DMS 273 (cell line): ENCODE measurements around the gene VASP.
A peak's percentile ranks its signal among the peaks of the same experiment; 100 is the strongest.
"Not testable (repeated sequence)": the region's sequence is repeated elsewhere in the genome, so short reads cannot be mapped to it uniquely, and the experiment has no call there.

ENCODE experiments used
- DNase-seq: peaks from one replicate; lab custom pipeline; 2025; ENCODE audit not compliant: unreplicated experiment; lab: John Stamatoyannopoulos, UW

Gene VASP

DNA sequence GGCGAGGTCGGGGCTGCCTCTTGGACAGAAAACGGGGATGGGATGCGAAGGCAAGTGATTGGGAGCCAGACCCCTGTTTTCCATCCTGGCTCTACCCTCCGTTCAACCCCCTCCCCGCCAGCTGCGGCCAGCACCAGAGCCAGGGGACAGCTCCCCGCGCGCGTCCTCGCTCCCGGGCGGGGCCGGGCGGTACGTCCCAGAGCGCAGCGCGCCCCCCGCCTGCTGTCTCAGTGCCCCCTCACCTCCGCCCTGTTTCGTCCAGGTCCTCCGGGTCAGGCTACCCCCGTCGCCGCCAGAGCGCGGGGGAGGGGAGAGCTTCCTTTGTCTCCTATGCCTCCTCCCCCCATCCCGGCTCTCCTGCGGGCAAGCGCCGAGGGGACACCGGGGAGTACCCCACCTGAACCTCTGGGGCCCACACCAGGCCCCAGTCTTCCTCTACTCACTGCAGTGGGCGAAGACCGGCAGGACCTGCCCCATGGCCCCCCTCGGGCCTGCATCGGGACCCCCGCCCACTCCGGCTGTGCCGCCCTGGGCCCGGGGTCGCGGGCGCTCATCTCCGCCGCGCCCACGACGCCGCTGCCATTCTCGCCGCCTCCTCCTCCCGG is 10.8 kb upstream of the VASP start:
- DNase-seq, result peak; percentile 62

- DNase-seq, result no peak
These were observed 9.5 kb upstream of the VASP start for GRCh38 chr19:45497791-45498190.

DNA sequence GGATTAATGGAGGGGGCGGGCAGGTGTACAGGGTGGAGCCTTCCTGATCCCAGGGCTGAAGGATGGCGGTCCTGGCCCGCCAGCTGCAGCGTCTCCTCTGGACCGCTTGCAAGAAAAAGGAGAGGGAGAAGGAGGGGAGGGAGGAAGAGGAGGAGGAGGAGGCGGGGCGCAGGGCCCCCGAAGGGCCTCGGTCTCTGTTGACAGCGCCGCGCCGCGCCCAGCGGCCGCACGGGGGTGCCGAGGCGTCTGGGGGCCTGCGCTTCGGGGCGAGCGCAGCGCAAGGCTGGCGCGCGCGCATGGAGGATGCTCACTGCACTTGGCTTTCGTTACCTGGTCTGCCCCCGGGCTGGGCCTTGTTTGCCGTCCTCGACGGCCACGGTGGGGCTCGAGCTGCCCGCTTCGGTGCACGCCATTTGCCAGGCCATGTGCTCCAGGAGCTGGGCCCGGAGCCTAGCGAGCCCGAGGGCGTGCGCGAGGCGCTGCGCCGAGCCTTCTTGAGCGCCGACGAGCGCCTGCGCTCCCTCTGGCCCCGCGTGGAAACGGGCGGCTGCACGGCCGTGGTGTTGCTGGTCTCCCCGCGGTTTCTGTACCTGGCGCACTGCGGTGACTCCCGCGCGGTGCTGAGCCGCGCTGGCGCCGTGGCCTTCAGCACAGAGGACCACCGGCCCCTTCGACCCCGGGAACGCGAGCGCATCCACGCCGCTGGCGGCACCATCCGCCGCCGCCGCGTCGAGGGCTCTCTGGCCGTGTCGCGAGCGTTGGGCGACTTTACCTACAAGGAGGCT is 8.7 kb upstream of the VASP start, which contains the start of gene PPM1N:
Gene PPM1N, plus strand, starts transcription at position 33 of the 785 bp plus-strand sequence. Its CDS starts 30 bp downstream, at position 63.
- peak; percentile 84 for DNase-seq

GRCh38 chr19:45499196-45500180 is 7.8 kb upstream of the VASP start:
- DNase-seq, result peak; percentile 72

GRCh38 chr19:45500918-45501729 is 6.2 kb upstream of the VASP start:
- no peak for DNase-seq

- no peak for DNase-seq
These were observed 5.6 kb upstream of the VASP start for GRCh38 chr19:45501730-45502014.

- DNase-seq, result no peak
These were observed 5.2 kb upstream of the VASP start for GRCh38 chr19:45502111-45502510.

DNA sequence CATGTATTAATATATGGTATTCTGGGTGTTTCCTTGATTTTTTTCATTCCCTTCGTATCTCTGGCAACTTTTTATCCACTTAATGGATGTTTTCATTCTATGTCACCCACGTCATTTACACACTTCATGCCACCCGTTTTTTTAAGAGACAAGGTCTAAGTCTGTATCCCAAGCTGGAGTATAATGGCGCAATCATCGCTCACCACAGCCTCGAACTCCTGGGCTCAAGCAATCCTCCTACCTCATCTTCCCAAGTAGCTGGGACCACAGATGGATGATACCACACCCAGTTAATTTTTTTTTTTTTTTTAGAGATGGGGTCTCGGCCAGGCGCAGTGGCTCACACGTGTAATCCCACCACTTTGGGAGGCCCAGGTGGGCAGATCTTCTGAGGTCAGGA is 3.4 kb upstream of the VASP start:
- DNase-seq, result no peak

- DNase-seq, result no peak
These were observed 1.9 kb upstream of the VASP start for GRCh38 chr19:45505151-45505995.

DNA sequence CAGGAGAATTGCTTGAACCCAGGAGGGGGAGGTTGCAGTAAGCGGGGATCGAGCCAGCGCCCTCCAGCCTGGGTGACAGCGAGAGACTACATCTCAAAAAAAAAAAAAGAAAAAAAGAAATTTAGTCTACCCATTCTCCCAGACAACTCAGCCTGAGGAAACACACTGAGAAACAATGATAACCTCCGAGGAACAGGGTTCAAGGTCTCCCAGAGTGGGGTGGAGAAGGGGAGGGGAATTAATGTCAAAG is 1.4 kb upstream of the VASP start:
- DNase-seq, result no peak

DNA sequence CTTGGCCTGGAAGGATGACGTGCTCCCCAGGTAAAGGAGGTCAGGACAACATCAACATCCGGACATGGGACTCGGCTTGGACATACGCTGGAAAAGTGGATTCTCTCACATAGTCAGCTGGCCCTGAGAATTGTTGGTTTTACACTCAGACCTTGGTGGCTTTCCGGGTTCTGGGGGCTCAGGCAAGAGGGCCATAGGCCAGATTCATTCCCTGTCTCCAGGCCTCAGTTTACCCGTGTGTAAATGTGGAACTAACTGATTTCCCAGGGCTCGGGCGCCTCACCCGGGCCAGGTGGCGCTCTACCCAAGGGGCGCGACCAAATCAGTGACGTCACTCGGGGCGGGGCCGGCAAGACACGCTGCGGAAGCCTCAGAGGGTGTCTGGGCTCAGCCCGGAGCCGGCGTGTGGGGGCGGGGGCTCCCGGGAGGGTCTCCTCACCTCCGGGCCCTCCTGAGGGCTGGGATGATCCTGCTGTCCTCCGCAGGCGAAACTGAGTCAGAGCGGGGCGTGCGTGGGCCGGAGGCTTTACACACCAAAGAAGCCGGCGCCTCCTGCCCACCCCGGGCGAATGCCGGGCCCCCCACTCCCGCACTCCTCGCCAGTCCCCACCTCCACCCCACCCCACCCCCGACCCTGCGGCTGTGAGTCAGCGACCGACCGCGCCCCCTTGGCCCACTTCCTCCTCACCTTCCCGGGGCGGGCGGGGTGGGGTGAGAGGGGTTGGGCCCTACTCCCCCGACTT is 862 bp upstream of the VASP start:
- peak; percentile 97 for DNase-seq

GRCh38 chr19:45507872-45508416 is 665 bp downstream of the VASP start:
- DNase-seq, result peak; percentile 43

GRCh38 chr19:45508417-45508860 is 1.2 kb downstream of the VASP start:
- peak; percentile 57 for DNase-seq

DNA sequence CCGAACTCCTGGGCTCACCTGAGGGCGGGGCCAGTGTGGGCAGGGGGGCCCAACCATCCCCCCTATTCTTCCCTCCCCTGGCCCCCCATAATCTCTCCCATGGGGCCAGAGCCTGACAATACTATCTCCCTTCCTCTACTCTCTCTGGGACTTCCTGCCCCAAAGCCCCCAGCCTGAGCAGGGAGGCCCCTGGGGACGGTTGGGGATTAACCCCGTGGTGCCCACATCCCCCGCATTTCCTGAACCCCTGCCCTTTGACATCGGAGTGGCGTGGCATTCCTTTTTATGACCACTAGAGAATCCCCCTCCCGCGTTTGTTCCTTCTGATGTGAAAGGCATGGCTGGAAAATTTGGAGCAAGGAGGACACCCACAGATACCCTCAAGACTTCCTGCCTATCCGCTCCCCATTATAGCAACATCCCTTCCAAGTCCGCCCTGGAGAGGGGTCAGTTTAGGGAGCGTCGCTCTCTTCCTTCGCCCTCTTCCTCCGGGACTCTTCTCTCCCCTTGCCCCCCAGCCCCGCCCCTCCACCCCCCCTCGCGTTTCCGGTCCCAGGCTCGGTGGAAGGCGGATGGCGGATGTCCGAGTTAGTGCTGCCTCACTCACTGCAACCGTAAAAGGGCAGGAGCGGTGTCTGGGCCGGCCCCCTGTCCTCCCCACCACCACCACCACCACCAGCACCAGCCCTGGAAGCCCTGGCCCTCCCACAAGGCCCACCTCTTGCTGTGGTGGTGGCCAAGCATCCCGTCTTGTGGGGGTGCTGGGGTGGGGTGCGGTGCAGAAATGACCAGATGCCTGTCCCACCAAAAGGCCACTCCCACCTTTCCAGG is 1.8 kb downstream of the VASP start:
- DNase-seq, result peak; percentile 38

DNA sequence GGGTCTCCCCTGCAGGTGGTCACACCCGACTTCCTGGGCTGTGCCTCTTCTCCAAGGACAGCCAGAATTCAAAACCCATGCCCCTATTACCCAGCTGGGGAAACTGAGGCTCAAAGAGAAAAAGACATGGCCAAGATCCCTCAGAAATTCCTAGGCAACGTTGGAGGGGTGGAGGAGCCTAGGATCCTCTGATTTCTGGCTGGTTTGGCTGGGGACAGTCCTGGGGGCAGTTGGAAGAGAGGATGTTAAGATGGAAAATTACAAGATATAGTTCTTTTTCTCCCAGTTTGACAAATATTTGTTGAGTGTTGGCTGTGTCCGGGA is 2.4 kb downstream of the VASP start:
- DNase-seq, result no peak

DNA sequence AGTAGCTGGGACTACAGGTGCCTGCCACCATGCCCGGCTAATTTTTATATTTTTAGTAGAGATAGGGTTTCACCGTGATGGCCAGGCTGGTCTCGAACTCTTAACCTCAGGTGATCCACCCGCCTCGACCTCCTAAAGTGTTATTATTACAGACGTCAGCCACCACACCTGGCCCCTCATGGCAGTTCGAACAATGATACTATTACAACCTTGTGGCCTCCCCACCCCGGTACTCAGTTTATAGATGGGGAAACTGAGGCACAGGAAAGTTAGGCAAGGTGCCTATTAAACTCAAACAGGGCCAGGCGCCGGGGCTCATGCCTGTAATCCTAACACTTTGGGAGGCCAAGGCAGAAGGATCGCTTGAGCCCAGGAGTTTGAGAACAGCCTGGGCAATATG is 3.1 kb downstream of the VASP start:
- DNase-seq, result not testable (repeated sequence)

- DNase-seq, result no peak
These were observed 3.8 kb downstream of the VASP start for GRCh38 chr19:45511074-45511473.

- no peak for DNase-seq
These were observed 5.7 kb downstream of the VASP start for GRCh38 chr19:45512881-45513483.
